ENCODE data around the gene LIMS1.
"Not testable (repeated sequence)": the region's sequence is repeated elsewhere in the genome, so short reads cannot be mapped to it uniquely, and the experiment has no call there.

The LIMS1 gene

GRCh38 chr2:108637304-108637669 lies 103.0 kb downstream of the LIMS1 start:
- peak; percentile 72 for DNase-seq

- DNase-seq = no peak
These were observed 106.5 kb downstream of the LIMS1 start for GRCh38 chr2:108640731-108641130.

DNA sequence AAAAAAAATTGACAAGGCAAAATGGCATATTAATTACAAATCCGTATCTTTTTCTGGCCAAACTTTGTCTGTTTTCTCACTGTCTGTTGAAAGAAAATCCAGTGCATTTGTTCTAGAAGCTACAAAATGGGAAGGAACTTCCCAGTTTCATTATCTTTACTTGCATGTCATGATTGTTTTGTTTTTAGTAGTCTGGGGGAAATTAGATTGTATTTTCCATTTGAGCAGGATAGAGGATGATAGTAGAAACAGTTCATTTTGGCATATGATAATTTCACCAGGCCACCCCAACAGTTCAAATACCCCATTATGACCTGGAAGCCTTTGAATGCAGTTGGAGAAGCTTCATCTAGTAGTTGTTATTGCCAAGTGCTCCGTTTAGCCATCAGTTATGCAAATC lies 107.5 kb downstream of the LIMS1 start:
- DNase-seq = peak; percentile 69

DNA sequence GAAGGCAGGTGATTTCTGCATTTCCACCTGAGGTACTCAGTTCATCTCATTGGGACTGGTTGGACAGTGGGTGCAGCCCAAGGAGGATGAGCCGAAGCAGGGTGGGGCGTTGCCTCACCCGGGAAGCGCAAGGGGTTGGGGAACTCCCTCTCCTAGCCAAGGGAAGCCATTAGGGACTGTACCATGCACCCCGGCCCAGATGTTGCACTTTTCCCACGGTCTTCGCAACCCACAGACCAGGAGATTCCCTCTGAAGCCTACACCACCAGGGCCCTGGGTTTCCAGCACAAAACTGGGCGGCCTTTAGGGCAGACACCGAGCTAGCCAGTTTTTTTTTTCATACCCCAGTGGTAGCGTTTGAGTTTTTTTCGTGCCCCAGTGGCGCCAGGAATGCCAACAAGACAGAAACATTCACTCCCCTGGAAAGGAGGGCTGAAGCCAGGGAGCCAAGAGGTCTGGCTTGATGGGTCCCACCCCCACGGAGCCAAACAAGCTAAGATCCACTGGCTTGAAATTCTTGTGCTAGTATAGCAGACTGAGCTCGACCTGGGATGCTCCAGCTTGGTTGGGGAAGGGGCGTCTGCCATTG lies 109.1 kb downstream of the LIMS1 start:
- DNase-seq = no peak

DNA sequence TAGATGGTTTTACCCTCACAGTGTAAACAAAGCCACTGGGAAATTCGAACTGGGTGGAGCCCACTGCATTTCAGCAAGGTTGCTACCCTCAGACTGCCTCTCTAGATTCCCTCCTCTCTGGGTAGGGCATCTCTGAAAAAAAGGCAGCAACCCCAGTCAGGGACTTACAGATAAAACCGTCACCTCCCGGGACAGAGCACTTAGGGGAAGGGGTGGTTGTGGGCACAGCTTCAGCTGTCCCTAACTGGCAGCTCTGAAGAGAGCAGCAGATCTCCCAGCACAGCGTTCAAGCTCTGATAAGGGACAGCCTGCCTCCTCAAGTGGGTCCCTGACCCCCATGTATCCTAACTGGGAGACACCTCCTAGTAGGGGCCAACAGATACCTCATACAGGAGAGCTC lies 109.6 kb downstream of the LIMS1 start:
- peak; percentile 45 for DNase-seq

GRCh38 chr2:108644446-108644845 lies 110.2 kb downstream of the LIMS1 start:
- DNase-seq = not testable (repeated sequence)

- not testable (repeated sequence) for DNase-seq
These were observed 114.5 kb downstream of the LIMS1 start for GRCh38 chr2:108648796-108649195.

DNA sequence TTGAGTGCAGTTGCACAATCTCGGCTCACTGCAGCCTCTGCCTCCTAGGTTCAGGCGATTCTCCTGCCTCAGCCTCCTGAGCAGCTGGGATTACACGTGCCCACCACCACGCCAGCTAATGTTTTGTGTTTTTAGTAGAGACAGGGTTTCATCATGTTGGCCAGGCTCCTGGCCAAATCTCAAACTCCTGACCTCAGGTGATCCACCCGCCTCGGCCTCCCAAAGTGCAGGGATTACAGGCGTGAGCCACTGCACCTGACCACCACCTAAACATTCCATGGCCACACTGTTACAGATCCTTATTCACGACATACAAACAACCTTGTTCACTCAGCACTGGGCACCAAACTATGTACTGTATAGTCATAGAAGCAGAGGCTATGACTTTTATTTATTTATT lies 116.2 kb downstream of the LIMS1 start:
- DNase-seq = not testable (repeated sequence)

DNA sequence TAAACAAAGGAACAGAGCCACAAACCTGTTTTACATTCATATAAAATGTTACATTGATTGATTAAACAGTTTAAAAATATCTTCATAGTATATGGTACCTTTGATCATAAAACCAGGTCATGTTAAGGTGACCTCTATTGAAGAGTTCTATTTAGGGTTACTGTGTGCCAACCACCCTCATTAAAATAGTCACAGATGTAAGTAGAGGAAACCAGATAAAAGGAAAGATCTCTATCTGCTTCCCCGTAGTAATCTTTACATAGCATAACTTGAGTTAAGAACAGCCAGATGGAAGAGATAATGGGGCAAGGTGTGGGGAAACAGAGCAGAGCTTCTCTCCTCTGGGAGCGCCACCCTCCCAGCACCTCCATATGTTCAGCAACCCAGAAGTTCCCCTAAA lies 117.2 kb downstream of the LIMS1 start:
- not testable (repeated sequence) for DNase-seq

DNA sequence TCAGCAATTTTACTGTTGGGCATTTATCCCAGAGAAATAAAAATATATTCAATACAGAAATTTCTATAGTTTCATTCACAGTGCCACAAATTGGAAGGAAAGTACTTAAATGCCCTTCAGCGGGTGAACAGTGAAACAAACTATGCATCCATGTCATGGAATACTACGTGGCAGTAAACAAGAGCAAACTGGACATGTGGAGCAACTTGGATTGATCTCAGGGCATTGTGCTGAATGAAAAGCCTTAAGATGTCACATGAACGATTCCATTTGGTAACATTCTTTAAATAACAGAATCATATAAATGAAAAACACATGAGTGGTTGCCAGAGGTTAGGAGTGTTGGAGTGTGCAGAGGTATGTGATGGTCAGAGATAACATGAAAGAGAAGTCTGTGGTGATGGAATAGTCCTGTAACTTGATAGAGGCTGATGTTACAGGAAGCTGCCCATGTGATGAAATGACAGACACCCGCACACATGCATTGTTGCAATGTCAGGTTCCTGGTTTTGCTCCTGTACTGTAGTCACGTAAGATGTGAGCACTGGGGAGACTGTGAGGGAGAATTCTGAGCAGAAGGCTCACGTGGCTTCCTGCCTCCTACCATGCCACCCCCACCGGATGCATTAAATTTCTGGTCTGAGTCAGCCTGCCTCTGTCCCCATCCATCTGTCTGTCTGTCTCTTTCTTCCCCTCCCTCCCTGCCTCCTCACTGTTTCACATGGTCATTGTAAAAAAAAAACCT lies 118.1 kb downstream of the LIMS1 start:
- peak; percentile 51 for DNase-seq

DNA sequence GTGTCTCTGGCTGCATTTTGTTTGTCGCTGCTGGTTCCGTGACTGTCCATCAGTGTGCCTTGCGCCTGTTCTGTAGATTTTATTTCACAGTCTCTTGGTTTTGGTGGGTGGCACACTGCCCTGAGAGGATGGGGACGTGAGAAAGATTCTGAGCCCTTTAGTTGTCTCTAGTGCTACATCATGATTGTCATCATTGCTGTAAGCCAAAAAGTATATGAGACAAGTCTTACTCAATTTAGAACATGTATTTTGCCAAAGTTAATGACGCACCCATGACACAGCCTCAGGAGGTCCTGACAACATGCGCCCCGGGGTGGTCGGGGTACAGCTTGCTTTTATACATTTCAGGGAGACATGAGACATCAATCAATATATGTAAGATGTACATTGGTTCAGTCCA lies 119.2 kb downstream of the LIMS1 start:
- not testable (repeated sequence) for DNase-seq

DNA sequence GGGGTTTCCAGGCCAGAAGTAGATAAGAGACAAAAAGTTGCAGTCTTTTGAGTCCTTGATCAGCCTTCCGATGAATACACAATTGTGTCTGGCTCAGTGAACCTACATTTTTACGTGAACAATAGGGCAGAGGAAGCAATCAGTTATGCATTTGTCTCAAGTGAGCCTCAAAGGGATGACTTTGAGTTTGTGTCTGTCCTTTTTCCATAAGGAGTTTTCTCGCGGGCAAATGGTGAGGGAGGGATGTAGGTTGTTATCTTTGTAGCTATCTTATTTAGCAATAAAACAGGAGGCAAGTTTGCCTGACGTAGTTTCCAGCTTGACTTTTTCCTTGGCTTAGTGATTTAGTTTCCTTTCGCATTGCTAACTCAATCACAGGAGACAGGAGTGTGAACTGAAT lies 119.6 kb downstream of the LIMS1 start:
- not testable (repeated sequence) for DNase-seq

GRCh38 chr2:108654521-108655125 lies 120.4 kb downstream of the LIMS1 start:
- not testable (repeated sequence) for DNase-seq

- not testable (repeated sequence) for DNase-seq
These were observed 121.0 kb downstream of the LIMS1 start for GRCh38 chr2:108655270-108655669.

DNA sequence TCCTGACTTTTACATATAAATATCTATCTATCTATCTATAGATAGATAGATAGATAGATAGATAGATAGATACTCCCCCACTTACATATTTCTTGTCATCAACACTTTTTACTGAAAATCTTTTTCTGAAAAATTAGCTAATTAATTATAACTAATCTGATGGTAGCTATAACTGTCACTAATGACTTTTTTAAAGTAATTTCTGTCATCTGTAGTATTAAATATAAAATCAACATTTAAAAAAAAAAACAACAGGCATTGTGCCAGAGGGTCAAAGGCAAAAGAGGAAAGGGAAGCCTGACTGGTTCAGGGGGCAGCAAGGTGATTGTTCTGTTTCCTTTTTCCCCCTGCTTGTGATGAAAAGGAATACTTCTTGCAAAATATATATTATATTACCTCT lies 122.0 kb downstream of the LIMS1 start:
- not testable (repeated sequence) for DNase-seq

- not testable (repeated sequence) for DNase-seq
These were observed 123.2 kb downstream of the LIMS1 start for GRCh38 chr2:108657517-108657916.

DNA sequence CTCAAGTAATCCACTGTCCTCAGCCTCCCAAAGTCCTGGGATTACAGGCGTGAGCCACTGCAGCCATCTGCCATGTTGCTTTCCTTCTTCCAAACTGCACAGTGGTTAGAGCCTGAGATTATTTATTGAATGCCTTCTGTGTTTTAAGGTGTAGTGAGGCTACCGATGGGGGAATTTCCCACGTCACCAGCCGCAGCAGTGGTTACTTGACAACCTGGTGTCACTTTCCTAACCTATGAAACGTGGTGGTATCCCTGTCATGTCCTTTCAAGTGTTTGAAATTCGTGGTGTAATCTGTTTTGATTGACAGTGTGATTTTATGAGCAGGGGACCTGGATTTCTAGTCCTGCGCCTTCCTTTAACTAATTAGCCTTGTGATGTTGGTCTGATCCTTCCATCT lies 124.3 kb downstream of the LIMS1 start:
- not testable (repeated sequence) for DNase-seq

DNA sequence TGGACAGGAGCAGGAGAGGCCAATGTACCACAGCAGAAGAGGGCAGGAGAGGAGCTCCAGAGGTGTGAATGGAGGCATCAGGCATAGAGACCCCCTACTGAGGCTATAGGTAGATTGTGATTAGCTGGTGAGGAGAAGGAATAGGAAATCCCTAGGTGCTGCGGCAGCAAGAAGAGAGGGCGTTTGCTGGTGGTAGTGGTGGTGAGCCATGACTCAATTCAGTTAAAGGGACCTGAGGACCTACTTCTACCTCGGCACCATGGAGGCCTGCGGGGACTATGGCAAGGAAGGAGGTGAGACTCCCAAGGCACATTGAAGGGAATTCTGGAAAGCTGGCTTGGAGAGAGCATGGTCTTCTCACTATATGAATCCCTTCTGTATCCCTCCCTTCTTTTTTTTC lies 127.2 kb downstream of the LIMS1 start:
- DNase-seq = not testable (repeated sequence)

- peak; percentile 2 for DNase-seq
These were observed 127.9 kb downstream of the LIMS1 start for GRCh38 chr2:108662207-108662612.

GRCh38 chr2:108663346-108663745 lies 129.1 kb downstream of the LIMS1 start:
- DNase-seq = not testable (repeated sequence)

DNA sequence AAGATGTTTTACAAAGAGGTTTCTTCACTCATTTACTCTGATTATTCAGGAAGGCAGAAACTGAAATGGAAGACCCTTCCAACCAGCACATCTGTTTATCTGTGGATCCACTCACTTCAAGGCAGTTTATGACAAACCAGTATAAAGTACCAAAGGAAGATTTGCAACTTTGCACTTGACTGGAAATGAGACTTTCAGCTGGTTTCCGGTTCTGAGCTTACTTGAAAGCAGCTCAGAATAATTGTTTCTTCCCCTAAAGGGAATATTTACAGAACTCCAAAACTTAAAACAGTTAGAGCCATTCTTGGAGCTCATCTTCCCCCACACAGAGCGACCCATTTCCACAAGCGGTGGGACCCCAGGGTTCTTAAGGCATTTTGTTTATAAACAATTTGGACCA lies 129.8 kb downstream of the LIMS1 start:
- DNase-seq = not testable (repeated sequence)

GRCh38 chr2:108664979-108665378 lies 130.7 kb downstream of the LIMS1 start:
- not testable (repeated sequence) for DNase-seq

- DNase-seq = not testable (repeated sequence)
These were observed 131.7 kb downstream of the LIMS1 start for GRCh38 chr2:108665975-108666374.

- not testable (repeated sequence) for DNase-seq
These were observed 132.9 kb downstream of the LIMS1 start for GRCh38 chr2:108667140-108667539.

Data from hematopoietic multipotent progenitor cell treated with erythropoietin and hydrocortisone succinate and interleukin-3 and kit ligand, for 8 days (in vitro differentiated cells).